BE2C (cell line): ENCODE data around the gene PCSK5.

ENCODE experiments used
- DNase-seq: peaks from one replicate; pipeline ENCODE4 v3.0.0-alpha.2; 2020
- H3K27me3 ChIP-seq: fragments of 250-450 bp; sonication (Bioruptor Pico); 2 replicates; pipeline ENCODE4 v1.5.1; 2020; ENCODE audit warnings: mild to moderate bottlenecking
- H3K36me3 ChIP-seq: fragments of 250-450 bp; sonication (Bioruptor Pico); 2 replicates; pipeline ENCODE4 v1.5.1; 2020; ENCODE audit warnings: mild to moderate bottlenecking
- H3K4me1 ChIP-seq: fragments of 250-450 bp; sonication (Bioruptor Pico); 2 replicates; pipeline ENCODE4 v1.5.1; 2020
- H3K4me3 ChIP-seq: 2 replicates; pipeline ENCODE4 v1.5.1; 2011; ENCODE audit warnings: low read depth, low read length
- H3K9me3 ChIP-seq: fragments of 250-450 bp; sonication (Bioruptor Pico); 2 replicates; pipeline ENCODE4 v1.5.1; 2020
- CTCF ChIP-seq: IDR thresholded peaks from 2 replicates; pipeline ENCODE4 v1.5.1; 2012; ENCODE audit warnings: mild to moderate bottlenecking, low read depth, low read length

The PCSK5 gene

GRCh38 chr9:76219560-76220151, 329.2 kb downstream of the PCSK5 start:
- DNase-seq: peak; percentile 16
- Histone ChIP-seq H3K9me3 (no peaks in the 10 kb centered on the region), H3K27me3 (no peaks in the 10 kb centered on the region), H3K4me3 (no peak overlapping the region), H3K36me3 (no peaks in the 10 kb centered on the region), H3K4me1 (no peaks in the 10 kb centered on the region)
- peak; percentile 62 for TF ChIP-seq CTCF

DNA sequence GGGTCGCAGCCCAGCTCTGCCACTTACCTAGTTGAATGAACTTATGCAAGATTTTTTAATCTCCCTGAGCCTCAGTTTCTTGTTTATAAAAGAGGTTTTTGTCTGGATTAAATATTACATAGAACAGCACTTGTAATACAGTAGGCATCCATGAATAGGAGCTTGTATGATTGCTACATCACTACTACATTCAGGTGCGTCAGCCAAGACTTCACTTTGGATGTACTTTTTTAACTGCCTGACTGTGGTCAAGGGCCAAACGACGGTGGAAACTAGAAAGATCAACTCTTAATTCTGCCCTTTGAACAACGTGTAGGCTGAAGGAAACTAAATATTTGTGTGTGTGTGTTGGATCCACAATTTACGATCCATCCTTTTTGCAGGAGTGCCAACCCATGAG, 330.9 kb downstream of the PCSK5 start:
- no peak for TF ChIP-seq CTCF
- no peaks in the 10 kb centered on the region for H3K27me3 ChIP-seq
- no peaks in the 10 kb centered on the region for H3K36me3 ChIP-seq
- no peak for DNase-seq
- no peaks in the 10 kb centered on the region for H3K9me3 ChIP-seq
- no peak overlapping the region for H3K4me3 ChIP-seq
- no peaks in the 10 kb centered on the region for H3K4me1 ChIP-seq

DNA sequence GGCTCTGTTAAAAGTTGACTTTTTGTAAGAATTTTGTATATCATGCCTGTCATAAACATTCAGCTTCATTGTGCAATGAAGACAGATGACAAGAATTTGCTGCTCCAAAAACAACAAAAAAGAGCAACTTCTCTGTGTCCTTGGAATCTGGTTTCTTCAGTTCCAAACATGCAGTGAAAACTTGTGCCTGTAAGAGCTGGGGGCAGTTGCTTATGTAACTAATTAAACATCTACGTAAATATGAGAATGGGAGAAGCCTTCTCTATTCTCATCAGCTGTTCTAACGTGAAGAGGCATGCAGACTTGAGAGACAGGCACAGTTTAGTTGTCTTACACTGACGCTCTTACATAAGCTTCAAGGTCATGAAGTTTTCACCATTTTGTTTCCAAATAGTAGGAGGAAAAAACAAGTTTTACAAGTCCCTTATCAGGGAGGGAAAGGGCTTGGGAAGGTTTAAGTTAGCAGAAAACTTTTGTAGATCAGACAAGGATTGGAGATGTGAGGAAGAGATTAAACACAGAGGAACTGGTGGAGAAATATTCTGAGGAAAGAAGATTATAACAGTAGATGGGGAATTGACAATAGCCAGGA, 333.4 kb downstream of the PCSK5 start:
- no peaks in the 10 kb centered on the region for H3K36me3 ChIP-seq
- H3K4me1 ChIP-seq: no peaks in the 10 kb centered on the region
- no peaks in the 10 kb centered on the region for H3K27me3 ChIP-seq
- H3K9me3 ChIP-seq: no peaks in the 10 kb centered on the region
- no peak for DNase-seq
- TF ChIP-seq CTCF: no peak
- no peak overlapping the region for H3K4me3 ChIP-seq

GRCh38 chr9:76227156-76227555, 336.7 kb downstream of the PCSK5 start:
- Histone ChIP-seq H3K9me3 (no peaks in the 10 kb centered on the region), H3K4me1 (no peaks in the 10 kb centered on the region), H3K4me3 (no peak overlapping the region), H3K27me3 (no peaks in the 10 kb centered on the region; the same call in 1 of the 2 replicates), H3K36me3 (no peaks in the 10 kb centered on the region)
- TF ChIP-seq CTCF: no peak
- DNase-seq: no peak

- Histone ChIP-seq H3K9me3 (no peaks in the 10 kb centered on the region), H3K27me3 (peaks cover 2% of the 10 kb centered on the region; the same call in 1 of the 2 replicates), H3K36me3 (no peaks in the 10 kb centered on the region), H3K4me3 (no peak overlapping the region), H3K4me1 (no peaks in the 10 kb centered on the region)
- no peak for TF ChIP-seq CTCF
- no peak for DNase-seq
Measured at GRCh38 chr9:76231001-76231400, 340.5 kb downstream of the PCSK5 start.

- H3K4me3 ChIP-seq: no peak overlapping the region
- no peaks in the 10 kb centered on the region for H3K4me1 ChIP-seq
- no peak for TF ChIP-seq CTCF
- no peaks in the 10 kb centered on the region for H3K36me3 ChIP-seq
- H3K27me3 ChIP-seq: peaks cover 8% of the 10 kb centered on the region; the same call in 1 of the 2 replicates
- no peak for DNase-seq
- H3K9me3 ChIP-seq: no peaks in the 10 kb centered on the region
Measured at GRCh38 chr9:76232861-76233489, 342.5 kb downstream of the PCSK5 start.
